MV-4-11 (cell line): ENCODE results near the gene RPAP3.

Experiments used
- DNase-seq: peaks from one replicate; lab custom pipeline; 2025; lab: John Stamatoyannopoulos, UW

The RPAP3 gene, protein sequence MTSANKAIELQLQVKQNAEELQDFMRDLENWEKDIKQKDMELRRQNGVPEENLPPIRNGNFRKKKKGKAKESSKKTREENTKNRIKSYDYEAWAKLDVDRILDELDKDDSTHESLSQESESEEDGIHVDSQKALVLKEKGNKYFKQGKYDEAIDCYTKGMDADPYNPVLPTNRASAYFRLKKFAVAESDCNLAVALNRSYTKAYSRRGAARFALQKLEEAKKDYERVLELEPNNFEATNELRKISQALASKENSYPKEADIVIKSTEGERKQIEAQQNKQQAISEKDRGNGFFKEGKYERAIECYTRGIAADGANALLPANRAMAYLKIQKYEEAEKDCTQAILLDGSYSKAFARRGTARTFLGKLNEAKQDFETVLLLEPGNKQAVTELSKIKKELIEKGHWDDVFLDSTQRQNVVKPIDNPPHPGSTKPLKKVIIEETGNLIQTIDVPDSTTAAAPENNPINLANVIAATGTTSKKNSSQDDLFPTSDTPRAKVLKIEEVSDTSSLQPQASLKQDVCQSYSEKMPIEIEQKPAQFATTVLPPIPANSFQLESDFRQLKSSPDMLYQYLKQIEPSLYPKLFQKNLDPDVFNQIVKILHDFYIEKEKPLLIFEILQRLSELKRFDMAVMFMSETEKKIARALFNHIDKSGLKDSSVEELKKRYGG

GRCh38 chr12:47705566-47706425 lies at the start of gene RPAP3:
Gene RPAP3, minus strand, starts transcription at chr12:47706030. Its CDS starts 3,190 bp downstream, at chr12:47702840.
- DNase-seq: peak; percentile 92

- peak; percentile 26 for DNase-seq
Measured at GRCh38 chr12:47754881-47755280, 49.1 kb upstream of the RPAP3 start.

- DNase-seq: no peak
Measured at GRCh38 chr12:47754126-47754525, 48.3 kb upstream of the RPAP3 start.

DNA sequence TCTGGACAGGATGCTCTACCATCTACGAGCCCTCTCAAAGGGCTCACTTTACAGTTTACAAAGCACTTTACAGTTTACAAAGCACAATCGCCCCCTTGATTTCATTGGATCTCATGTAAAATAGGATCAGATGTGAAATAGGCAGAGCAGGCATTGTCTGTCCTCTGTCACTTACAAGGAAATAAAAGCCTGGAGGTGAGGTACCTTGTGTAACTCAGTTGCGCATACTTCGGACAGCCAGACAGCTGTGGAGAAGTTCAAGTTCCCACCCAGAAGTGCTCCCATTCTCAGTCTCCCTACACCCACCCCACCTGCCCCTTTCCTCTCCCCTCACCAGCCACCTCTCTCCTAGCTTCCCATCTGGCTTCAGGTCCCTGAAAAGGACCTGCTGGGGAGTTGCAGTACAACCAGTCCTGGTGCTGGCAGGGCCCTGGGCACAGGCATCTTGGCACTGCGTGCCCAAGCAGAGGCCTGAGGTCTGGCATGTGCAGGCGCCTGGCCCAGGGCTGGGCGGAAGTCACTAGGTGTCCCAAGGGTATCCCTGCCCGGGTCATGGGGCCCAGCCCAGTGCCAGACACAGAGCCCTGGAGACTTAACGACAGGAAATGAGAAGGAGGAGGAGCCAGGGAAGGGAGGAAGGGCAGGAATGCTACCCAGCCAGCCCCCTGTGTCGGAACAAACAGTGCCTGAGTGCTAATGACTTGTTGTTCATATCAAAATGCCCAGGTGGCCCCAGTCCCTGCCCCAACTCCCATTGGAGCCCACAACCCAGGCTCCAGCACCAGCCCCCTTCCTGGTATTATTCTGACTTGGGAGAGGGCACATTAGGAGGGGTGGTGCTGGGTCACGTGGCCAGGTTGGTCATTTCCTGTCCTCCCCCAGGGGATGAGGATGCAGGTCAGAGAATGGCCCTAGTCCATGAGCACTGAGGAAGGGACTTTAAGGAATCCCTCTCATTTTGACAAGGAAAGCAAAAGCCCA lies 47.5 kb upstream of the RPAP3 start:
- DNase-seq: peak; percentile 11

DNA sequence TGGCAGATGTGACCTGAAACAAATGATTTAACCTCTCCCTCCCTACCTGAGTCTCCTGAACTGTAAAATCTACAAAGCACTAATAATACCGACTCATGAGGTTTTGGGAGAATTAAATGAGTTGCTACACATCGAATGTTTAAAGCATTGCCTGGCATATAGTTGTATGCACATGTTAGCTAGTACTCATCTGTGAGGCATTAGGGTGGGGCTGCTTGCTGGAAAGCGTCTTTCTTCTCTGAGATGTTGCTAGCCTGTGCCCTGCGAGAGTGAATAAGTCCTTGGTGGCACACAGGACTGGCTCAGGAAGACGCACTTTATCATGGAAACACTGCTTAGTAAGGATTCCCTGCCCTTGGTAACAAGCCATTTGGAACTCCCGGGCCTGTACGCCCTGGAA lies 46.7 kb upstream of the RPAP3 start:
- no peak for DNase-seq

DNA sequence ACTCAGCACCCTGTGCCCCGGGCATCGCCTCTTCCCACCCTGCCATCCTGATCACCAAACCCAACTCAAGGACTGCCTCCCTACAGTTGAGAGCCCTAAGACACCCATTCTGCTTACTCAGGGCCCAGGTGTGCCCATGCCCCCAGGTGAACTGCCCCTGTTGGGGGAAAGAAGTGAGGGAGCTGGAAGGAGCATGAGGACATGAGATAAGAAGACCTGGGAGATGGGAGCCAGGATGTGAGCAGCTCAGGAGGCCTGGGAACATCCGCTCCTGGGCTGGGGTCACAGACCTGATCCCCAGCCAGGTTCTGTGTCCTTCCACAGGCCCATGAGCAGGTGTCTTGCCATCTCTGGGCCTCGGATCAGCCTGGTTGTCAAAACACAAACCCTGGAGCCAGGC lies 46.3 kb upstream of the RPAP3 start:
- no peak for DNase-seq

GRCh38 chr12:47751561-47751960 lies 45.7 kb upstream of the RPAP3 start:
- no peak for DNase-seq

DNA sequence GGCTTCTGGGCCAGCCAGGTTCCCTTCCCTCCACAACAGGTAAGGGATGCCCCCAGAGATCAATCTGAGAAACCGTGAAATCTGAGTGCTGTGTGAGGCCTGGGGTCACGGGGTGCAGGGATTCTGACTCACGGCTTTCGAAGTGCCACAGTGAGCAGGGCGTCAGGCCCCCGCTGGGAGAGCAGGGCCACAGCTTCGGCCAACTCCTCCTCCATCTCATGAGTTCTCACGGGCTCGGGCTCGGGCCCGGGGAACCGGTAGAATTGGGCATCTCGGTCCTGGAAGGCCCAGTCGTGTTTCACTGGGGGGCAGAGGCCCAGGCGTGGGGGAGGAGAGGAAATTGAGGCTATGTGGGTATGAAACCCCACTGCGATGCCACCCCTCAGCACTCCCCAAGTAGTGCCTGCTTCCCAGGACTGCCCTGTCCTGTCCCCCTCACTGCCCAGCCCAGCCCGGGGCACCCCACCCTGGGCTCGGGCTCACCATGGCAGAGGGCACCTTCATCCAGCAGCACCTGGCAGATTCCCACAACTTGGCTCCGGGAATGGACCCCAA lies 45.2 kb upstream of the RPAP3 start:
- DNase-seq: no peak

GRCh38 chr12:47750229-47750798 lies 44.5 kb upstream of the RPAP3 start:
- DNase-seq: peak; percentile 69

DNA sequence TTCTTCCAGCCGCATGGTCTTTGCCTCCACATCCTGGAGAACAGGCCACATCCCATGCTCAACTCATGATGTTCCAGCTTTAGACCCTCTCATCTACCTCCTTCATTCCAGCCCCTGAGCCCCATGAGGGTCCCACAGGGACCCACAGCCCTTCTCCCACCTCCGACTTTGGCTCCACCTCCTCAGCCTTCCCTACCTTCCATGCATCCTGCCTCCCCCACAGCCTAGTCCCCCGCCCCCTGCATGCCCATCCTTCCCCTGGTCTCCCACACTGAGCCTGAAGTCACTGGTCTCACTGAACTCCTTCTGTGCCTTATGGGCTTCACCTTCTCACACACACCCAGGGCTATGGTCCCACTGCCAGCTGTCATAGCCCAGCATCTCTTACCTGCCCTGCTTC lies 43.1 kb upstream of the RPAP3 start:
- no peak for DNase-seq

DNA sequence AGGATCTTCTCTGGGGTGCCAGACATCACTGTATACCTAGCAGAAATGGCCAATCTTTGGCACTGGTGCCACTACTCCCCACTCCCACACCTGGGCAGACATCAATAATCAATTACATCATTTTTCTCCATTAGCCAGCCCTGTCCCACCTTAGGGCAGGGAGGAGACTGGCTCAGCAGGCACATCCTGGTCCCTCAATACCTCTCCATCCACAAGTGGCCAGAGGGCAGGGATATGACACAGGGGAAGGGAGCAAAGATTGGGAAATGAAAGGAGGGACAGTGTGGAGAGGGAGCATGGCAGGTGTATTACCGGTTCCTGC lies 42.6 kb upstream of the RPAP3 start:
- no peak for DNase-seq

DNA sequence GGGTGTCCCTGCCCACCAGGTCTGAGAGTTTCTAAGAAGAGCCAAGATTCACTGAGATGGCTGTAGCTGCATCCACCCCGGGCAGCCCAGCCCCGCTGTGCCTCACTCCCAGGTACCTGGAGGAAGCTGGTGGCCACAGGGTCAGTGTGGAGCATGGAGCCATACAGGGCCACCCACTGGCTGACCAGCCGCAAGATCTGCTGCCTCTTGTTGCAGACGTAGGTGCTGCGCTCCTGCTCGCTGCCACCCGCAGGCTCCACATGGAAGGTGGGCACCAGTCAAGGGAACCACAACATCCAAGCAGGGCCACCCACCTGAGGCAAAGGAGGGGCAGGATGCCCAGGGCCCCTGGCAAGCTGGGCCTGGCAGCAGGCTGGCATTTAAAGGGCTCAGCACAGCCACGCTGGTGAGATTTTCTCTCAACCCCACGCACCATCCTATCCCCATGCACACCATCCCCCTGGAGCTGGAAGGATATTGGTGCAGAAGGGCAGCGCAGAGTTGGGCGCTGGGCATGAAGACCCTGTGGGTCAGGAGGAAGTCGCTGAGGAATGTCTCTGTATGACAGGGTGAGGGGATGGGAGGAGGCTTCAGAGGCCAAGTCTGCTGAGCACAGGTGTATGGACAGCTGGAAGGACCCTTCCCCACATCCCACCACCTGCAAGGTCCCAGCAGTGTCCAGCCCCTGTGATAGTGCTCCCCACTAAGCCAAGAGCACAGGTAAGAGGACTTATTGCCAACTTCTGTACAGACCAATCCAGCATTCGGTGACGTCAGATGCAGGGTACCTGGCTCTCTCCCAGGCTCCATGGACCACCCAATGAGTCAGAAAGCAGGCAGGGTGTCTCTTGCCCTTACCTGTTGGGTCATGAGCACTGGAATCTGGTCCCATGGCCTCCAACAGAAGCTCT lies 42.0 kb upstream of the RPAP3 start:
- no peak for DNase-seq

DNA sequence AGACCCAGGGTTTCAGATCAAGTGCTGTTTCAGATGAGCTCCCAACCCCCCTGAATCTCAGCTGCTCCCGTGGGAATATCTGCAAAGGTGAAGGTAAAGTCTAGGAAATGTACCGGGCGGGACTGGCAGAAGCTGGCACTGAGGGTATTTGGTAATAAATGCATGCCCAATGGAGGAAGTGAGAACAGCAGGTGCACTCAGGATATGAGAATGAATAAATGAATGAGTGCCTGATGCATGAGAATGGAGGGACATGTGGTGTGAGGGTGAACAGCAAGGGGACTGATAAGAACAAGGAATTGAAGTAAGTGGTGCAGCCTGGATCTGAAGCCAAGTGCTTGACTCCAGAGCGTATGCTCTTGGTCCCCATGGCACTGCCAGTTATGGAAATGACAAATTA lies 41.3 kb upstream of the RPAP3 start:
- no peak for DNase-seq

- DNase-seq: no peak
Measured at GRCh38 chr12:47746523-47746922, 40.7 kb upstream of the RPAP3 start.

DNA sequence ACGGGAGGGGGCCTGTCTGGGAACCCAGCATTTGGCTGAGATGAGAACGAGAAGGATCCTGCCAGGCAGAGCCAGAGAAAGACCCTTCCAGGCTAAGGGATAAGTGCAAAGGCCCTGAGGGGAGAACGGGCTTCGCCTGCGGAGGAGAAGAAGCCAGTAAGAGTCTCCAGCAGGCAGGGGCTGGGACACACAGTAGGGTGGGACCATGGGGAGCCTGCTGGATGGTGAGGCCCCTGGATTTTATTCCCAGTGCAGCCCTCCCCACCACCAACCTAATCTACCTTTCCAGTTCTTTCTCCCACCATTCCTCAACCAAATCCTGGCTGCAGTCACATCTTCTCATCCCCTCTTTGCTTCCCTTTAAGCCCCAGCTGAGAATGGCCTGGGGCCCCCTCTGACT lies 40.2 kb upstream of the RPAP3 start:
- no peak for DNase-seq

DNA sequence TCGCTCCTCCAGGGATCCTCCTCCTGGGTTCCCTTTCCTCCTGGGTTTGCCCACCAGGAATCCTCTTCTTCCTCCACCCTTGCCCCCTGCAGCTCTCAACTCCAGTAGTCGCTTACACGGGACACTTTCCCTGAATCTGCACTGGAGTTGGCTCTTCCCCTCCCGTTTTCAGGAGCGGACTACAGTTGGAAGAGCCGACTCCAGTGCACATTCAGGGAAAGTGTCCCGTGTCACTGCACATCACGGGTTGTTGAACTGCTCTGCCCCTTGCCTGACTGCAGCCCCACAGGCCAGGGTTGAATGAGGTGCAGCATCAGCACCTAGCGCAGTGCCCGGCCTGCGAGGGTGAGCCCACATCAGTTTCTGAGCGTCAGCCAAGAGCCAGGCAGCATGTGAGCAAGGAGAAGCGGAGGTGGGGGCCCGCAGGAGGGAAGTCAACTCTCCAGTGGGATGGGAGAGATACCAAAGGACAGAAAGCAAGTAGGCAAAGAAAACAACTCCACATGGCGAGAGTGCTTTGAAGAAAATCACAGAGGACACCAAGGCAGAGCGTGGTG lies 39.7 kb upstream of the RPAP3 start:
- no peak for DNase-seq

- DNase-seq: no peak
Measured at GRCh38 chr12:47744778-47745436, 39.1 kb upstream of the RPAP3 start.

DNA sequence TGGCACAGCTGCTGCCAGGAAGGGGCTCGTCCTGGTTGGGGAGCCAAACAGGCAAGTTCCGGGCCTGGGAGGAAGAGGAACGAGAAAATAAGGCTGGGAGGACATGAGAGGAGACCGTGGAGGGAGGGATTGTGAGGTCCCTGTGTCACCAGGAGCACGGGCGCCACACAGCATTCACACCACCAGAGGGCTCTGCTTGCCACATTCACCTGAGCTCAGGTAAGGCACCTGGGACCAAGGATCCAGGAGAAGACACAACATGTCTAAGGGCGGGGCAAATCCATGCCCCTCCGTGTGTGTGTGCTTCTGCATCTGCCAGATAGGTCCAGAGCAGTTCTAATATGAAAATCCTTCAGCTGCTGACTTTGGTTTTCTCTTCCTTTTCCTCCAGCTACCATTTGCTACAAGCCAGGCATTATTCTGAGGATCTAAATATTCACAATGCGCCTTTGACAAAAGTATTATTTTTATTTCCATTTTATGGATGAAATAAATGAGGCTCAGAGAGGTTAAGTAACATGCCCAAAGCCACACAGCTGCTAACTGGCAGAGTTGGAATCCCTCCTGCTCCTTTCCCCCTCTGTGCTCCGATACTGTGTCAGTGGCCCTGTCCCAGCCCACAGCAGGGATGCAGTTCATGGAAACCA lies 38.3 kb upstream of the RPAP3 start:
- DNase-seq: no peak
